OCI-LY7 (cell line): Measurements from ENCODE around the gene GRM6.

Source experiments
- EZH2phosphoT487 ChIP-seq: fragments of 200-600 bp; sonication (generic); IDR thresholded peaks from 2 replicates; pipeline ENCODE4 v1.6.1; 2018; ENCODE audit warnings: low read depth, borderline replicate concordance, mild to moderate bottlenecking, mixed run types, antibody characterized with exemption, low read length, moderate library complexity, mixed read lengths
- TF ChIP-seq, protein P1 (sequence below): fragments of 200-600 bp; sonication (generic); conservative IDR thresholded peaks from 2 replicates; pipeline ENCODE4 v1.5.1; 2014; ENCODE audit warnings: mild to moderate bottlenecking, antibody characterized with exemption, low read length, moderate library complexity, mixed read lengths

DNA sequence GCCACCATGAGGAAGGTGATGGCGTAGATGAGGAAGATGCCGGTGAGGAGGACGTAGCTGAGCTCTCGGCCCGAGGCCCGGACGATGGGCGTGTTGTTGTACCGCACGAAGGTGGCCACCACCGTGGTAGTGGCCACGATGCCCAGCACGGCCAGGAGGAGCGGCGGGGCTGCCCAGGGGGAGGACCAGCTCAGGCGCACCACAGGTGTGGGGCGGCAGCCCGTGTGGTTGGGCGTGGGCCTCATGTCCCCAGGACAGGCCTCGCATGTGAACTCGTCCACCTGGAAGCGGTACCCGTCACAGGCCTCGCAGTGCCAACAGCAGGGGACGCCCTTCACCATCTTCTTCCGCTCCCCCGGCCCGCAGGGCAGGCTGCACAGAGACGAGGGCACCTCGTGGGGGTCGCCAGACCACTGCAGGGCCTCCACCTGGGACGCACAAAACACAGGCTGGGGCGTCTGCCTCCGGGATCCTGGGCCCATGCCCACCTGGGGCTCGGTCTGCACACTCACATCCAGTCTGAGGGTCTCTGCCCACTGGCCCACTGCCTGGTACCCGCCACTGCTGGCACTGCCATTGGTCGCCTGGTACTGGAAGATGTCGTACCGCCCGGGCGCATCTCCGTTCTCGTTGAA, 8.7 kb downstream of the GRM6 start:
- no peak for TF ChIP-seq EZH2phosphoT487
- TF ChIP-seq, protein P1, sequence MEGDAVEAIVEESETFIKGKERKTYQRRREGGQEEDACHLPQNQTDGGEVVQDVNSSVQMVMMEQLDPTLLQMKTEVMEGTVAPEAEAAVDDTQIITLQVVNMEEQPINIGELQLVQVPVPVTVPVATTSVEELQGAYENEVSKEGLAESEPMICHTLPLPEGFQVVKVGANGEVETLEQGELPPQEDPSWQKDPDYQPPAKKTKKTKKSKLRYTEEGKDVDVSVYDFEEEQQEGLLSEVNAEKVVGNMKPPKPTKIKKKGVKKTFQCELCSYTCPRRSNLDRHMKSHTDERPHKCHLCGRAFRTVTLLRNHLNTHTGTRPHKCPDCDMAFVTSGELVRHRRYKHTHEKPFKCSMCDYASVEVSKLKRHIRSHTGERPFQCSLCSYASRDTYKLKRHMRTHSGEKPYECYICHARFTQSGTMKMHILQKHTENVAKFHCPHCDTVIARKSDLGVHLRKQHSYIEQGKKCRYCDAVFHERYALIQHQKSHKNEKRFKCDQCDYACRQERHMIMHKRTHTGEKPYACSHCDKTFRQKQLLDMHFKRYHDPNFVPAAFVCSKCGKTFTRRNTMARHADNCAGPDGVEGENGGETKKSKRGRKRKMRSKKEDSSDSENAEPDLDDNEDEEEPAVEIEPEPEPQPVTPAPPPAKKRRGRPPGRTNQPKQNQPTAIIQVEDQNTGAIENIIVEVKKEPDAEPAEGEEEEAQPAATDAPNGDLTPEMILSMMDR = no peak
